NCI-H187 treated with DMSO at 0.1 percent for 48 hours (cell line): Measurements from ENCODE around the gene EZR.
"Not testable (repeated sequence)": the region's sequence is repeated elsewhere in the genome, so short reads cannot be mapped to it uniquely, and the experiment has no call there.

Source experiments
- DNase-seq: peaks from one replicate; lab custom pipeline; 2025; lab: John Stamatoyannopoulos, UW

Gene EZR

DNA sequence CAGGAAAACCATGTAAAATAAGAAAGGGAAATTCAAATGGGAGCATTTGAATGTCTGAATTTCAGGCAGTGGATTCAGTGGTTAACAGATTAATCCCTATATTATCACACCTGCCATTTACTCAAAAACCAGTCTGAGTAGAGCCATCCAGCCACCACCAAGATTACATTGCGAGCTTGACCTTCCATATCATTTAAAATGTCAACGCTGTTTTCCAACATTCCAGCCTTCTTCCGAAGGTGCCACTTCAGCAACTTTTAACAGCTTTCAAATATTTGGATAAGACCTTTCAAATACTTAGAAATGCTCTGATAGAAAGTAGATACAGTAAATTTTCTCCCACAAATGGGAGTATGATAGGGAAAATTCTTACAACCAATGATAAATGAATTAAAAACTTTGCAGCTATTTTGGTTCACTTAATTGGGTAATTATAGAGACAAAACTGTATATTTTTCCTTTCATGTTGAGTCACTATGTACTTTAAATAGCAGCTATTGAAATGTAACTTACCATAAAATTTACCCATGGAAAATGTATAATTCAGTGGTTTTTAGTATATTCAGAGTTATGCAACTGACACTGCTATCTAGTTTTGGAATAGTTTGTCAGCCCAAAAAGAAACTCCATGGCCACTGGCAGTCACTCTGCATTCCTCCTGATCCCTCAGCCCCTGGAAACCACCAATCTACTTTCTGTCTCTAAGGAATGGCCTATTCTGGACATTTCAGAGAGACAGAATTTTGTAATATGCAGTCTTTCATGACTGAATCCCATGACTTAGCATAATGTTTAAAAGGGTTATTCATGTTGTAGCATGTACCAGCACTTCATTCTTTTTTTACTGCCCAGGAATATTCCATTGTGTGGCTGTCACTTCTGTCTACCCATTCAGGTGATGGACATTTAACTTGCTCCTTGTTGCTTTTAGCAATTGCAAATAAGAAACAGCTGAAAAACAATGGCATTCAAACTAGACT lies 21.5 kb downstream of the EZR start:
- no peak for DNase-seq

DNA sequence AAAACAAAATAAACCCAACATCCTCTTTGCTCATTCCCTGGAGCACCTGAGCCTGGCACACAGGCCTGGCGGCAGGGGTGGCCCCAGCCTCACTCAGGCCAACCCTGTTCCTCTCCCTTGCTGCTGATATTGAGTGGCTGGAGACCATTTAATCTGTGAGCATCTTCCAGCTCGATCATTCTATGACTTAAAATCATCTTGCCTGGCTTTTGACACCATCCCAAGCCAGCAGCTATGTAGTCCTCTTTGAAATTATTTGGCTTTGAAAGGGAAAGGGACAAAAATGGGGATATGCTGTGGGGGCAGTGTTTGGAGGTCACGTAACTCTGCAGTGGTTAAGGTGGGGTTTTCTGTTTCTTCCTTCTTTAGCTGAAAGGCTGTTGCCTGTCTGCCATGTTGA lies 22.8 kb downstream of the EZR start:
- DNase-seq = no peak

DNA sequence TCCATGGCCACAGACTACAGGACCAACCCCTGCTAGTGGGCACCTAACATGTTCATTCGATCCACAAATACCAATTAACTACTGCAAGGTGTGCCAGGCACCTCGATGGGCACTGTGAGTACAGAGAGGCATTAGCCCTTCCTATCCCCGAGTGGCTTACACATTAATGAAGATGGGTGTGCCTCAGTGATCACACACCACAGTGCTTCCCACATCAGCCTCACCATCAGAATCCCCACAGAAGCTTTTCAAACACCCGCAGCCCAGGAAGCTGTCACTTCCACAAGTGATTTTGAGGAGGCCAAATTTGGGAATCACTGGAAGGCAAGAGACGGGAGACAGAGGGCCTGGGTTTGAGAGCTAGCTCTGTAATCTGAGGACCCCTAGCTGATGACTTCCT lies 23.7 kb downstream of the EZR start:
- no peak for DNase-seq

DNA sequence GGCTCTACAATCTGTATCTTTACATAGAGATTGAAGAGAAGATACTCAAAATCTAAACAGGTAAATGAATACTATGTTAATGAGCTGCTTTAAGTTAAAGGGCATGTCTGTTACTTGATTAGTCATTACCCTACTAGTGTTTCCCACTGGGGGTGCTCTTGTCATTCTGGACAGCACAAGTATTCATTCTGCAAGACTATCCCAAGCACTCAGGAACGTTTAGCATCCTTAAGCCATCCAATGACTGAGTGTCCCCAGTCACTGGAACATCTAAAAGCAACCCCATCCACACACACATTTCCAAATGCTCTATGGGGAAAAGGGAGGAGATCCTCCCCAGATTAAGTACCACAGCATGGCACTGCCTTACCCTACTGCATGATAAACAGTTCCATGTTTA lies 25.7 kb downstream of the EZR start:
- DNase-seq = no peak

DNA sequence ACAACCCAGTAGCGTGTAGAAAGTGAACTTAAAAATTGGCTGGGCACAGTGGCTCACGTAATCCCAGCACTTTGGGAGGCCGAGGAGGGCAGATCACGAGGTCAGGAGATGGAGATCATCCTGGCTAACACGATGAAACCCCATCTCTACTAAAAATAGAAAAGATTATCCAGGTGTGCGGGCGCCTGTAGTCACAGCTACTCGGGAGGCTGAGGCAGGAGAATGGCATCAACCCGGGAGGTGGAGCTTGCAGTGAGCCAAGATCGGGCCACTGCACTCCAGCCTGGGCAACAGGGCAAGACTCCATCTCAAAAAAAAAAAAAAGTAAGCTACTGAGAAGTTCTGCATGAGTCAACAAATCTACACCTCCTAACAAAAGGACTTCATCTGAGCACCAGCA lies 26.7 kb downstream of the EZR start:
- DNase-seq = not testable (repeated sequence)

DNA sequence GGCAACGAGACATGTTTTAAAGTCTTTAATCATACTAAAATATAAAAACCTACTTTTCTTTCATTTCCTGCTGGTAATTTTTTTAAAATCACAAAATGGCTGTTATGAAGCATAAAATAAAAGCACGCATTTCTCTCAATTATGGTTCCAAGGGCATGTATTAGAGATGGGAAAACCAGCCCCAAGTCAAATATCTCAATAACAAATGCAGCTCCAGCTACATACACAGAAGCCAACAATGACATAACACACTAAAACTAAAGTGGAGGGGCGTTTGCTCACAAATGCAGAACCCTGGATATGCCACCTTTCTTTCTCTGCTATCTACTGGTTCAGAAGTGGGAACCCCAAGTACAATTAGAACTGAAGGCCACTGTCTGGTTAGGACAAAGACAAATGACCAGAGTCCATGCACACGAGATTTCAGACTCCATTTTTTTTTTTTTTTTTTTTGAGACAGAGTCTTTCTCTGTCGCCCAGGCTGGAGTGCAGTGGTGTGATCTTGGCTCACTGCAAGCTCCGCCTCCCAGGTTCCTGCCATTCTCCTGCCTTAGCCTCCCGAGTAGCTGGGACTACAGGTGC lies 27.8 kb downstream of the EZR start:
- DNase-seq = no peak

DNA sequence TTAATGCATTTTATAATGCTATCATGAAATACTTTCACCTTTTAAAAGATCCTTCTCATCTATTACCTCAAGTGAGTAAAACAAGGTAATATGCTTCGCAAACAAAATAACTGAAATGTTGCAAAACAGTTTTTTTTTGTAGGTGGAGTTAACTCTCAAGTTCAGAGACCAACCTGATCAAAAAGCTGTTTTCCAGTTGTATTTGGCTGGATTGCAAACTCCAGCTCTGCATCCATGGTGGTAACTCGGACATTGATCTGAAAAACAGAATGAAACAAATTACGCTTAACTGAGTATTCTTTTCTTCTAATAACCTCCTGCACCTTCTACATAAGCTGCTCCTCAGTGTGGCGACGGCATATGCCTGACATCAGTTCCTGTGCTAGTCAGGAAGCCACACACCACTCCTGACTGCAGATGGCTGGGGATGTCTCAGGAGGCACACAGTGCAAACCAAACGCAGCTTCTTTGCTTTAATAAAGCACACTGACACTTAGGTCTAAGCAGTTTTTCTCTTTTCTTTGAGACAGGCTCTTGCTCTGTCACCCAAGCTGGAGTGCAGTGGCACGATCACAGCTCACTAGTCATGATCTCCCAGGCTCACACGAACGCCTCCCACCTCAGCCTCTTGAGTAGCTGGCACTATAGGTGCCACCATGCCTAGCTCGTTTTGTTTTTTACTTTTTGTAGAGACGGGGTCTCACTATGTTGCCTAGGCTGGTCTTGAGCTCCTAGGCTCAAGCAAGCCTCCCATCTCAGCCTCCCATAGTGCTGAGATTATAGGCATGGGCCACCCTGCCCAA lies 29.9 kb downstream of the EZR start:
- no peak for DNase-seq

DNA sequence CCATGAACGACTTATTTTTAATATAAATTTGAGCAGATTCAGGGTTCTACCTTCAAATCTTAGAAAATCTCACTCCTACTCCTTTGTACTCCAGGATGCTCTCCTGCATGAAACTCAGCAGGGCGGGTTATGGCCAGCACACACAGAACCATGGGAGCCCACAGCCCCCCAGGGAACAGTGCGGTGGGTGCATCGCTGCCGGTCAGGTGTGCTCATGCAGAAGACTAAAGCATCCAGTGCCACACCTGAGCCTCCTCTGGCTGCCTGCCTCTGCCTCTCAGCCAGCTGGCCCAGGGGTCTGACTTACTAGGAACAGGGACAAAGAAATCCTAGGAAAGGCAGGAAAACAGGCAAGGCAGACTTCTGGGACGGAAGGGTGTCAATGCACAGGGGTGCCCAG lies 31.8 kb downstream of the EZR start:
- DNase-seq = no peak

DNA sequence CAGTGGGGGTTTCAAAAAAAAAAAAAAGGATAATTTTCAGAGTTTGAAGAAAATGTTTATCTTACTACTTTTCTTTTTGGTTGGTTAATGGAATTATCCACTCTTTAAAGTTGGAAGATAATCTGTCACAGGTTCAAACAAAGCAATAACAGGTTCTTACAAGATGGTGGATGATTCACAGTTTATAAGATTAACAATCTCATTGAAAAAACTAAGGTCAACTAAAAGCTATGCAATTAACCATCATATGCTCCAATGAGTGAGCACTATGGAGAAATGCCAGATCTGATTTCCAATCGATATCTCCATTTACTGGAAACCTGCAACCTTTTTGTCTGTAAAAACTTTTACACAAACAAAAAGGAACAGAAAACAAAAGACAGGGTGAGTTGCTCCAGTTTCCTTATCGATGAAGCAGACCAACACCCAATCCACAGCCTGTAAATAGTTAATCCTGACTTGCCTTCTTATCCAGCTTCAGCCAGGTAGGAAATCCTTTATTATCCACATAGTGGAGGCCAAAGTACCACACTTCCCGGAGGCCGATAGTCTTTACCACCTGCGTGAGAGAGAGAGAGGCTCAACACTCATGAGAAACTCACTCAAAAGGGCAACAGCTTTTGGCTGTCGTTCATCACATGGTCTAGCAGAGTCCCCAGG lies 32.4 kb downstream of the EZR start:
- DNase-seq = no peak

DNA sequence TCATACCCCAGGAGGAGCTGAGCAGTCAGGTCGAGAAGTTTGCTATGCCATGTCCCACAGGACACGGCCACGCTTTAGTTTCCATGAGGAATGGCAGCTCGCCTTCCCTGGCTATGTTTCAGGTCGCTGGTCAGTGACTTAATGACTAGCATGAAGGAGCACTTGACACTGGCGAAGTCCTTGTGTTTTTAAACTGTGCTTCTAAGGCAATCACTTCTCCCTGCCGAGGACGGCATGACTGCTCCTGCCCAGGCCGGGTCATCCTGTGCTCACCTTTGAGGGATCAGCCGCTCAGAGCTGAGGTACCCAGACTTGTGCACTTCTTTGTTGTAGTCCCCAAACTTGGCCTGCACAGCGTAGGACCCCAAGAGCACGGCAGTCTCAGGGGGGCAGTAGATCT lies 34.1 kb downstream of the EZR start:
- no peak for DNase-seq

DNA sequence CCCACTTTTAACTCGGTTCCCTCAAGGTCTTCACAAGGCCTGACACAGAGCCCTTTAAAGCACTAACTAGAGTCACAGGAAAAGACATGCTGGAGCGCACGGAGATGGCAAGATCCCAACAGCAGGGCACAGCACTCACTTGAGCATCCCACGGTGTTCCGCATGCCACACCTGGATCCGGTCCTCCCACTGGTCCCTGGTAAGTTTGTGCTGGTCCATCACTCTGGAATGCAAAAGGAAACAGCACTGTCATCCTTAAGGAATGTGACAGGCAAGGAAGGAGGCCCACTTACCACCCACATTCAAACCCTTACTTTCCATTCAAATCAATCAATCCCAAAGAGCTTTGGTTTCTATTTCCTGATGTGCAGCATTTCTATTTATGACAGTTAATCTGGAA lies 34.7 kb downstream of the EZR start:
- no peak for DNase-seq

DNA sequence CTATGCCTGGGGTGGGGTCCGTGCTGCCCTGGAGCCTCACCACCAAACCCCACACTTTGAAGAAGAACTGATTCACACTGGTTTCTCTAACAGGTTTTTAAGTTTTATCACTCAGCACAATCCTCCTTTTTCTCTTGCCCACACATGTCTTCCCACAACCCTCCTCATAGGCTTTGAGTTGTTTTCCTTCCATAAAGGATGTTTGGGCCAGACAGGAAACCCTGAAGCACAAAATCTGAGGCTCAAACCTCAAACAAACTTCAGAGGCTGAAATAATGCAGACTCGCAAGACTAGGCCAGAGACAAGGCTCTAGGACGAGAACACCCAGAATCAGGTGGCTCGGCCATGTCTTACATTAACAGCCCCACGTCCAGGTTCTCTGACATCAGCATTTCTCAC lies 35.3 kb downstream of the EZR start:
- DNase-seq = no peak

DNA sequence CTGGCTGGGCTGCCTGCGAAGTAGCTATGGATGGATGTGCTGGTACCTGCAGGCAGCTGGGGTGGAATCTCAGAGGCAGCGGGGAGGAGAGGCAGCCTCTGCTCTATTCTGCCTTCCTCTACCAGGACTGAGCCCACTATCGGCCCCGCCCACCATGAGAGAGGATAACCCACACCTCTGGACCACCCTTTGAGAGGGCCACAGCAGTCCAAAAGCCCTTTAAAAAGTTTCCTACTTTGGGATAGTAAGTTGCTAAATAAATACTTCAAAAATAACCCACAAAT lies 36.1 kb downstream of the EZR start:
- no peak for DNase-seq

DNA sequence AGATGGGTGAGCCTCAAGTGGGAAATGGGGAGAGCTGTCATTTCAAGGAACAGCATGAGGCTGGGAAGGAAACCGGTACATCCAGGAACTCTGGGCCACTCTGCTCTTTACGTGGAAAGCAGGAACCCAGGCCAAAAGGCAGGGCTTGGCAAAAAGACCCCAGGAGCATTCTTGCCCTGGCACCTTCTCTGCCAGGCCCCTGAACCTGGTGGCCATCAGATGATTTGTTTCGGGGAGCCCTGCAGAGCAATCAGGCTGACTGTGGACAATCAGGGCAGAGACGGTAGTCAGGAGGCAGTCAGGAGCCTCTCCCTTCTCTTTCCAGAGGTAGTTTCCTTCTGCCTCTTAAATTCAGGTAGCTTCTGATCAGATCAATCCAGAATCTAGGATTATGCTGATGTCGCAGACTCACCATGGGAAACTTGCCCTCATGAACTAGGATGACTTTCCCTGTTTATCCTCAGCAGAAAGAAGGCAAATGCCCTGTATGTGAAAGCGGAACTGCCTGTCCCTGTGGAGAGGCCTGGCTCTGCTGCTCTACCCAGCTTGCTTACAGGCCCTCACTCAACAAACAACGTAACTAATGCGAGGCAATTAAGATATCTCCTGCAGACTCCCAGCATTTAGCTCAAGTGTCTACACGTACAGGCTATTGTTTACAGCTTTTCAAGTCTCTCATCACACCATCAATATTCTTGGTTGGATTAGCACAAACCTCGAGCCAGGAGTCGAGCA lies 36.6 kb downstream of the EZR start:
- DNase-seq = no peak

DNA sequence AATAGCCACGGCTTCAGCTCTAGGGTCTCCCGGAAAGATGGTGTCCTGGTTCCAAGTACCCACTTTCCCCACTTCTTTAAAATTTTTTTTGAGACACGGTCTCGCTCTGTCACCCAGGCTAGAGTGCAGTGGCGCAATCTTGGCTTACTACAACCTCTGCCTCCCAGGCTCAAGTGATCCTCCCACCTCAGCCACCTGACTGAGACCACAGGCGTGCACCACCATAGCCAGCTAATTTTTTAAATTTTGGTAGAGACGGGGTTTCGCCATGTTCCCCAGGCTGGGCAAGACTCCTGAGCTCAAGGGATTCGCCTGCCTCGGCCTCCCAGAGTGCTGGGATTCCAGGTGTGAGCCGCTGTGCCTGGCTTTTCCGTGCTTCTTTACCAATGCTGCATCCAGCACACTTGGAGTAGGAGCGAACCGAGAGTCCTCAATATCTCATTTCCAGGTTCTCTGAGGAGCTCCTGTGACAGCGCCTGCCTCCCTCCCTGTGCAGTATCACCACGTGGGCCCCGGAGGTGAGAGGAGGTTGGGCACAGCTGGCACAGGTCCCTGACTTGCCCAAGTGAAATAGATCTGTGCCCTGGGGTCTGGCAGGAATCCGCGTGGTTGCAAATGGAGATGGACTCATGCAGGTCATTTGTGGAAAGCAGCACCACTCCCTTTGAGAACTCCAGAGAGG lies 37.3 kb downstream of the EZR start:
- DNase-seq = no peak

DNA sequence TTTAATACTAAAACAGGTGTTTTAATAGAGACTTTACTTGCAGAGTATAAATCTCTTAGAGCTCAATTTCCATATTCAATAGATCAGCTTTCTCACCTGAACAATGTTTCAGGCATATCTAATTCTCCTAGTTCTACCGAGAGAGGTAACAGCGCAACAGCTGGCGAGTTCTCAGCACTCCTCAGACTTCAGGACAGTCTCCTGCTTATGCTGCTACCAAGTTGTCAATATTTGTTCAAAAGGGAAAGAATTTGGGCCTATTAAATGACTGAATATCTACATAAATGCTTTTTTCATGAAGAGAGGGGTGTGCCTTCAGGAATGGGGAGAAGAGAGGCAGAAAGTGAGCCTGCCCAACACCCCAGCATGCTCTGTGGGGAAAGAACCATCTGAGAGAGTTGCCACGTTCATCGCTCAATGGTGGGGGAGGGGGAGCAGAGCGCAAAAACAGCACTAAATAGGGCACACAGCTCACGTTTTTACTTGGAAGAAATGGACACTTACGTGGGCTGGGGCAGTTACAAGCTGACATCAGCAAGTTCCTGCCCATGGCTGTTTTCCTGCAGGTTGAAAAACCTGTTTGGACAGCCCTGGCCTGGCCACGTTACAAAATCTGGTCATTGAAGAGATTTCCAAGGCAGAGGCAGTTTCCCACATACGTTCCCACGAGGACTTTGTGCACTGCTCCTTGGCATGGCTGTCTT lies 38.0 kb downstream of the EZR start:
- DNase-seq = no peak

DNA sequence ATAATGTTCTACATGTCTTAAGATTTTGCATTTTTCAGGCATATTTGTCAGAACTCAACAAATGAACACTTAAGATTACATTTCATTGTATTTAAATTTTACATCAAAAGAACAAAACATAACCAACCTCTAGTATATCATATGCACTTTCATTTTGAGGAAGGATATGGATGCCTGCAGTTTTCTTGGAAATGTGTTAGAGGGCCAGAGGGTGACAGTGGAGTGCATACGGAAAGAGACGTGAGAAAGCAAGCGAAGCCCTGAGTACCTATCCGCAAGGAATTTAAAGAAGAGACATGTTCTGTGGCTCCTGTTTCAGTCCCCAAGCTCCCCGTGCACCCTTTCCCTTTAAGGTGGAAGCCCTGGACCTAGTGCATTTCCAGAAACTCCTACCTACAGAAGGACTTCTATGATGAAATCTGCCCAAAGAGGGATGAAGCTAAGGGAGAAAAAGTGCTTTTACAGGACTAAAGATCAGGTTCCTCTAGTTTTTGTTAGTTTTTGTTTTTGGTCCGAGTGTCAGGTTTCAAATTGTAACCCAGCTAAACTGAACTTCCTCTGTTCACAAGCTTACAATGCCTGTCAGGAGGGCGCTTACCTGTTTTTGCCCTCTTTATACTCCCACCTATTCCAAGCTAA lies 38.8 kb downstream of the EZR start:
- DNase-seq = no peak

DNA sequence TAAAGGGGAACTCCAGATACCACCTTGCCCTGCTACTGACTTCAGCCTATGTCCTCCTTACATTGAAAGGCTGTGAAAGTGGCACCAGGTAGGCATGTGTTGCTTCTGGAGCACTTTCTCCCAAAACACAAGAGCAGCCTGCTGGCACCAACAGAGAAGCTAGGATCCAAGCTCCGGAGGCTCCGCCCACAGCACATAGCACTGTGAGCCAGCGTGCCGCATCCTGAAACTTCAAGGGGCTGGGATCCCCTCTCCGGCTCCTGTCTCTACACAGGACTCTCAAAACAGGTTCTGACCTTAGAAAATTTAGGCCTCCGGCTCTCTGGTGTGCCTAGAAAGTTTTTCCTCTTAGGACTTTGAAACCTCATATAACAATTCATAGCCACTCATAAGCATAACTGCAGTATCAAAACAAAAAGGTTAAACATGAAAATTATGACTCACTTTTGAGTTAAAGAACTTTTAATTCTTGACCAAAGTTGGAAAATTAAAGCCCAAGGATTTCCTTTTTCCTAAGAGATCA lies 41.1 kb downstream of the EZR start:
- DNase-seq = no peak

DNA sequence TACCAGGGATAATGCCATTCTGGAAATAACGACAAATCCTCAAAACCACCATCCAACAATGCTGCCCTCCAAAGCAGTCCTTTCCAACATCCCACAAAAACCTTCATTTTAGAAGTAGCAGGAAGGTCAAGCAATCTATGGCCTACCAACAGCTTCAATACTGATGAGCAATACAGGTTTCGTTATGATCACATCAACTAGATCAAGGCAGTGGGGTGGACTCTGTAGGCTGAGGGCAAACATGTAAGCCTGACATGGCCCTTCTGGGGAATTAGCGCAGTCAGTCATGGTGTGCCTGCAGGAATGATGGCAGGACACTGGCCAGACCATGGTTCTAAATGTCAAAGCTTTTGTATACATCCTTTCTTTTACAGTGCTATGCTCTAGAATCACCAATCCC lies 41.7 kb downstream of the EZR start:
- no peak for DNase-seq

DNA sequence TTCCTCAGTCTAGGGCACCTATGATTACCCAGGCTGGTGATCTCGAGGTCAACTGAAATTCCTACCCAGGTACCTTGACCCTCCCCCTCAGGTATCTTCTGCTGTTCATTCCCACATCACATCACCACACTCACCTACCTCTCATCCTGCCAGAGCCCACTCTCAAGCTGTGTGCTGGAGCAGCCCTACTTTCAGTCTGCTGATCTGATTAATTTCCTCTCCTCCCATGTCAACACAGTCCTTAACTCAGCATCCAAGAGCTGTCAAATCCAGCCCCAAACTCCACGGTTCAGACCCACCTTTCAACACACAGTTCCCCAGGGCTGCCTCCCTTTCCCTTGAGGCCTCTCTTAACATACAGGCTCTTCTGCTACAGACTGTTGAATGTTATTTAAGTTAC lies 42.4 kb downstream of the EZR start:
- no peak for DNase-seq
